GM21360 (cell line): ENCODE data around the gene KMT2A.

Experiments
- ATAC-seq: cut with Tn5 transposase; IDR thresholded peaks from one replicate; pipeline ENCODE4 v1.9.1; 2021; ENCODE audit warnings: mild to moderate bottlenecking, moderate library complexity; ENCODE audit not compliant: unreplicated experiment

The KMT2A gene

GRCh38 chr11:118574636-118575035 is 138.3 kb downstream of the KMT2A start:
- ATAC-seq, result no peak
